Peyer's patch (tissue), 4 donors: ENCODE measurements around the gene ZNF8.

ENCODE experiments used
- POLR2A ChIP-seq, 2 donors: fragments of 450-650 bp; IDR thresholded peaks; one replicate each; pipeline ENCODE4 v1.5.1; 2017; ENCODE audit warnings: antibody characterized with exemption in 2 of 2, mild to moderate bottlenecking in 2 of 2, moderate library complexity in 2 of 2
- TF ChIP-seq, protein P1 (sequence below), 6 experiments: fragments of 450-650 bp in 4 of 6; fragments of 200-600 bp in 2 of 6; sonication (generic) in 1 of 6; IDR thresholded peaks; one replicate each; pipeline ENCODE4 v1.5.1; 2017 to 2019; ENCODE audit warnings: antibody characterized with exemption in 6 of 6, mild to moderate bottlenecking in 3 of 6, moderate library complexity in 1 of 6

DNA sequence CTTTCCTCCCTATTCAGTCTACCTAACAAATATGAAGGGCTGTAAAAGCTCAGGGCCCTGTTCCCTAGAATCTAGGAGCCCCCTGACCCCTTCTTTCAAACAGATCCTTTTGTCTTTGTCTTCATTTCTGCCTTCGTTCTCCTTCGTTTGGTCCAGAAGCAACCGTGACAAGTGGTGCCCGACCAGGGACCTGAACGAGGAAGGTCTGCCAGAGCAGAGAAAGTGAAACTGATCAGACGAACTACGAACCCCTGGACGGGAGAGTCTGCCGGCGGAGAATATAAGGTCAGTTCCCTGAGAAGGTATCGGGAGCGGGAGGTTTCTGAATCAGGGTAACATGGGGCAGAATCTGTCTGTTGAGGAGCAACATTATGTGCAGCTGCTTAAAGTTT lies 27.2 kb downstream of the ZNF8 start:
- TF ChIP-seq, protein P1, sequence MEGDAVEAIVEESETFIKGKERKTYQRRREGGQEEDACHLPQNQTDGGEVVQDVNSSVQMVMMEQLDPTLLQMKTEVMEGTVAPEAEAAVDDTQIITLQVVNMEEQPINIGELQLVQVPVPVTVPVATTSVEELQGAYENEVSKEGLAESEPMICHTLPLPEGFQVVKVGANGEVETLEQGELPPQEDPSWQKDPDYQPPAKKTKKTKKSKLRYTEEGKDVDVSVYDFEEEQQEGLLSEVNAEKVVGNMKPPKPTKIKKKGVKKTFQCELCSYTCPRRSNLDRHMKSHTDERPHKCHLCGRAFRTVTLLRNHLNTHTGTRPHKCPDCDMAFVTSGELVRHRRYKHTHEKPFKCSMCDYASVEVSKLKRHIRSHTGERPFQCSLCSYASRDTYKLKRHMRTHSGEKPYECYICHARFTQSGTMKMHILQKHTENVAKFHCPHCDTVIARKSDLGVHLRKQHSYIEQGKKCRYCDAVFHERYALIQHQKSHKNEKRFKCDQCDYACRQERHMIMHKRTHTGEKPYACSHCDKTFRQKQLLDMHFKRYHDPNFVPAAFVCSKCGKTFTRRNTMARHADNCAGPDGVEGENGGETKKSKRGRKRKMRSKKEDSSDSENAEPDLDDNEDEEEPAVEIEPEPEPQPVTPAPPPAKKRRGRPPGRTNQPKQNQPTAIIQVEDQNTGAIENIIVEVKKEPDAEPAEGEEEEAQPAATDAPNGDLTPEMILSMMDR (IDR thresholded peaks at IDR 0.05): no peak
- no peak for TF ChIP-seq POLR2A (IDR thresholded peaks at IDR 0.05)
